ENCODE measurements around the gene RAB11FIP5. TPM values are rescaled to one million over a fixed set of nuclear protein-coding genes. Genes with fewer than 3 reads are reported as not detected.
"Not testable (repeated sequence)": the region's sequence is repeated elsewhere in the genome, so short reads cannot be mapped to it uniquely, and the experiment has no call there.

The RAB11FIP5 gene
- total RNA-seq, 2 donors from 2014 or later = 21.7 to 31.8 TPM

DNA sequence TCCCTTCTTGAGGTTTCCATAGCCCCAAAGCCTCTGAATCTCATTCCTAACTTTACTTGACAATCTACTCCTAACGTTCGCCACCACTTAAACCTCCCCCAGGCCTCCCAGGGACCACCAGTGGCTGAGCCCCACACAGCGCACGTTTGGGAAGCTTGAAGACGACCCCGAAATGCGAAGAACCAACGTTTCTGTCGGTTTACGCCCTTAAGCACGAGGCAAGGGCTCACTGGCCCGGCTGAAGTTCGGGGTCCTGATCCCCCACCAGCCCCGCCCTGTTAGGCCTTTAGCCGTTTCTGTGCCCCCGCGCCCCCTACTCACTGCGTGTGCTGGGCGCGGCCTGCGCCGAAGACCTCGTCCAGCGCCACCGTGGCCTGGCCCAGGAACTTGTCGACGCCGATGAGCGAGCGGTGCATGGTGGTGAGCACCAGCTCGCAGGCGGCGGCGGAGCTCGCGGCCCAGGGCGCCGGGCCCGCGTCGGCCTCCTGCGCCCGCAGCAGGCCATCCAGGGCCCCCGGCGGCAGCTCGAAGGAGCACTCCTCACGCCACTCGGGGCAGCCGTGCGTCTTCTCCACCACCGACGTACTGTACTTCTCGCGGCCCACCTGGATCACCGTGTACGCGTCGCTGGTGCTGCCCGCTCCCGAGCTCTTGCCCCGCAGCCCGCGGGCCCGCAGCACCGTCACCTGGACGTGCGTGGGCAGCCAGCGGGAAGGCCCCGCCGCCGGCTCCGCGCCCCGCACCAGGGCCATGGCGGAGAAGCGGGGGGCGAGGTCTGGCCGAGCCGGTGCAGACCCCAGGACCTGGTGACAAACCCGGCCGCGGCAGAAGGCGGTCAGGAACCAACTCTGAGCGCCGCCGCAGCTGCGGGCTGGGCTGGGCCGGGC lies 479 bp downstream of the RAB11FIP5 start:
- ATAC-seq (peak; percentile 41 to 55), DNase-seq (peak; percentile 39)
- intact Hi-C loops (cut with DNase I) = loop anchor here in 1 of 2 donors (2.0 kb wide), 1 partner anchor 41 kb away; the partner anchor contains the start of gene SFXN5

DNA sequence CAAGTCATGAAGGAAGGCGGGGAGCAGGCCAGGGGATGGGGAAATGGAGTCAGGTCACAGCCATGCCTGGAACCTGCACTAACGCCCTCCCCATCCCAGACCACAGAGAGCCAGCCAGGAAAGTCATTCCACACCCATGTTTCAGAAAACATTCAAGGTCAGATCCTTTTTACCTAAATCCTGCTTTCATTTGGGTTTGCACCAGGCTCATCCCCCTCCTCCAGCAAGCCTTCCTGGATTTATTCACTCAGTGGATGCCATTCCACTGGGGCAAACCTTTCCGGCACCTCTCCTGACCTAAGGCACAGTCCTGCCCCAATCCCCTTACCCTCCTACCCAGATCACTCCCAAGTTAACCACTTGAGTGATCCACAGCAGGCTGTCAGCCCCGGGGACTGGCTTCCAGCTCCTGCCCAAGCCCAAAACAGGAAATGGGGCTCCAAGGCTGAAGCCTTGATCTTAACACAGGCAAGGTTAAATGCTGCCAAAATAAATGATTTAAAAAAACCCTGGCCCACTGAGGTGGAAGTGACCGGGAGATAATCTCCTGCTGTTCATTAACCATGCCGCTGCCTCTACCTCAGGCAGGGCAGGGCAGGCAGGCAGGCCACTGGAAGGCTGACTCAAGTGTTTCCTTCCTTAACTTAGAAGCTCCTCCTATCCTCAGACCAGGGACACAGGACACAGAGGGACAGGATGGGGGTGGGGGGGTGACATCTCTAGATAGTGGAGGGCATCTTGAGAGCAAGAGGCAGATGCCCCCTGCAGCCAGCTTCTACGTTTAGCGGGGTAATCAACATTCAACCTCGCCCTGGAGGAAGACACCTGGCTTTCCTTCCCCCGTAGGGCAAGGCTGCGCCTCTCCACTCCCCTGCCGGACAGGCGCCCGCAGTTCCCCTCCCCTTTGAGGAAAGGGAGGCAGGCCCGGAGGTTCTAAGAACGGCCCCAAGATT lies 1.4 kb downstream of the RAB11FIP5 start:
- intact Hi-C loops (cut with DNase I) = loop anchor here in 1 of 2 donors (2.0 kb wide), 1 partner anchor 41 kb away; the partner anchor contains the start of gene SFXN5
- ATAC-seq (peak; percentile 21 to 40), DNase-seq (peak; percentile 64)

- ATAC-seq (no peak), DNase-seq (no peak)
- intact Hi-C loops (cut with DNase I) = no loop called here
Observed at GRCh38 chr2:73110168-73111072, 2.3 kb downstream of the RAB11FIP5 start.

DNA sequence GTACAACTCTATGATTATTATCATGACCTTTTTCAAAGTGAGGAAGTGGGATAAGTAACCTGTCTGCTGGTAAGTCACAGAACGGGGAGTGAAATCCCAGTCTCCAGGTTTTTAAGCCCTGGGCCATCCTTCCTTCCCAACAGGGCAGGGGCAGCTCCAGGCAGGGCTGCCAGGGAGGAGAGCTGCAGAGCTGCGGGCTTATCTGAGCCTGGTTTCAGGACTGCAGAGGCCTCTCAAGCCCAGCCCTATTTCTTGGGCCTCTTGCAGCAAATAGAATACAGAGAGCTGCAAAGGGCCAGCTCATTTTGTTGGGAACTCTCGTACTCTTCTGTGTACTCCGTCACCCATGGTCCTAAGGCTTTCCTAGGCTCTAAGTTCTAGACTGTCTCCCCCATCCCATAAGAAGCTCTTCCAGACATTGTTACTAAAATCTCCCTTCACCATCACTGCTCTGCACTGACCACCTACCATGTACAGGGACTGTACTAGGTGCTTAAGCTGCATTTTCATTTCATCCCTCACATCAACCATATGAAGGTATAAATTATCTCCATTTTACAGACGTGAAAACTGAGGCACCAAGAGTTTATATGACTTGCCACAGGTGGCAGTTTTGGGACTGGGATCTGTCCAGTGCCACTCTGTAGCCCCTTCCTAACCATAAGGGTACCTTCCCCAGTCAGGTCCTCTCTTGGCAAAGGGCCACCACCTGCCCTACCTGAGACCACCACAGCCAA lies 3.1 kb downstream of the RAB11FIP5 start:
- intact Hi-C loops (cut with DNase I) = no loop called here
- no peak for DNase-seq
- no peak for ATAC-seq

DNA sequence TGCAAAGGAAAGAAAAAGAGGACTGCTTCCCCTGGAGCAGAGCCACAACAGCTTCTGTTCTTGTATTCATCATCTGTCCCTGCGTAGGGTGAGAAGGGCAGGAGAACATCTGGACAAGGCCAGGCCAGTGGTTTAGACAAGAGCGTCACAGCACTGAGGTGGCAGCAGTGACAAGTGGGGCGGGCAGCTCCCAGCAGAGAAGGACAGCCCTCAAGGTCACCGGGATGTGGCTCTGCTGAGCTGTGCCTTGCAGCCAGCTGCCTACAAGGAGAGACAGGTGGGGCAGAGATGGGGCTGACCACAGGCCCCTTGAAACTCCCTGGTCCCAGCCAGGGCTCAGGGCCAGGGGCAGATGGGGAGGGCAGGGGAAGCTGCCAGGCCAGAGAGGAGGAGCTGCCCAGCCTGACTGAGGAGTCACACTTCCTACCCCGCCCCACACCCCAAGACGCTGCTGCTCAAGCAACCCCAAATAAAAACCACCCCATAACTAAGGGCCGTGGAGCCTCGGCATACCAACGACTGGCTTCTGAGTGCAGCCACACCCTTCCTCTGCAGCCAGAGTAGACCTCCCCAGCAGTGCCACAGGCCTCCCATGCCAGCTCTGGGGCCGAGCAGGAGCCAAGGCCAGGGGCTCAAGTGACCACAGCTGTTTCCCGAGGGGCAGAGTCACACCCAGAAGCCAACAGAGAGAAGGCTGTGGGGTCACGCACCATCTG lies 5.4 kb downstream of the RAB11FIP5 start:
- DNase-seq = peak; percentile 40
- intact Hi-C loops (cut with DNase I) = no loop called here
- ATAC-seq = peak; percentile 46 to 52

DNA sequence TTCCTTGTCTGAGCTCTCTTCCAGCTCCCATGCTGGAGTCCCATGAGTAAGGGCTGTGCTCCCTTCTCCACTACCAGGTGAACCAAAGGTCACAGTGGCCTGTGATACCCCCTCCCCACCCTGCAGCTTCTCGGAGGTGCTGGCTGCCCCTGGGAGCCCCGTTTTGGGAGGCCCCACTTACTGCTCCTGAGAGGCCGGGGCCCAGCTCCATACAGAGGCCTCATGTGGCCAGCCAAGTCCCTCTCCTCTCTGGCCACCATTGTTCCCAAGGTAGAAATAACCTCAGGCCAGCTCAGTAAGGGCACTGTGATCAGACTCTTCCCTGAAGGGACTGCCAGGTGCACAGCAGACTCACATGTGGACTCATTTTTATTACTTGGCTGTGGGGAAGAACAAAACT lies 6.0 kb downstream of the RAB11FIP5 start:
- DNase-seq = no peak
- ATAC-seq = no peak
- intact Hi-C loops (cut with DNase I) = no loop called here

DNA sequence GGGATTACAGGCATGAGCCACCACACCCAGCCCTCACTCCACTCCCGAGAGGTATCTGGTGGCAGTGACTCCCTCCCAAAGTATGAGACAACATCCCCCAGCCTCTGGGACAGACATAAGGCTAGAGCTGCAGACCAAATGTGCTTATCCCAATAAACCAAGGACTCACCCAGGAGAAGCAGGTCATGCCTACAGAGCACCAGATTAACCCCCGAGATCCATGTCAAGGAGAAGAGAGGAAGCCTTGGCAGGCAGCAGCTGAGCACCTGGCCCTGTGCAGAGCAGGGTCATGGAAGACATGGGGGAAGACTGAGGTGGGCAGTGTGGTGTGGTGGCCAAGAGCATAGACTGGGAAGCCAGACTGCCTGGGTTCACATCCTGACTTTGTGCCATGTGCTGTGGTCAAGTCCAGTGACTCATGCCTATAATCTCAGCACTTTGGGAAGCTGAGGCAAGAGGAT lies 7.2 kb downstream of the RAB11FIP5 start:
- intact Hi-C loops (cut with DNase I) = no loop called here
- DNase-seq = no peak
- no peak for ATAC-seq

- intact Hi-C loops (cut with DNase I) = no loop called here
- DNase-seq = no peak
- no peak for ATAC-seq
Observed at GRCh38 chr2:73104933-73105332, 7.8 kb downstream of the RAB11FIP5 start.

GRCh38 chr2:73103018-73103542 lies 9.7 kb downstream of the RAB11FIP5 start:
- ATAC-seq = no peak
- DNase-seq = no peak
- intact Hi-C loops (cut with DNase I) = no loop called here

GRCh38 chr2:73101626-73102256 lies 11.0 kb downstream of the RAB11FIP5 start:
- ATAC-seq (no peak), DNase-seq (no peak)
- intact Hi-C loops (cut with DNase I) = no loop called here

DNA sequence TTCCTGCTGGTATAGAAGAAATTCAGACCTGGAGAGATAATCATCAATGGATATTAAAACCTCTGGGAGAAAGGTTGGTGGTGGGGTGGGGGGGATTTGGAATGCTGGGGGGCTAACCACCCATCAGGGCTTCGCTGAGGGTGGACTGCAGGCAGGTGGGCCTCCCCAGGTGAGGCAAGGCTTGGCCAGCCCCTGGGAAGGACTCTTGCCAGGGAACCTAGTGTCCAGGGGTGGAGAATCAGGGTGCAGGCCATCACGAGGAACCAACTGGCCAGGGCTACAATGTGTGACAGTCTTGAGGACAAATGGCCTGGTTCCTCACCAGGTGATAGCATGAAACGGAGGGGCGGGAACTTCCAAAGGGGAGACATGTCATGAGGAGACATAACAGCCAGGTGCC lies 11.8 kb downstream of the RAB11FIP5 start:
- intact Hi-C loops (cut with DNase I) = no loop called here
- DNase-seq = no peak
- no peak for ATAC-seq

GRCh38 chr2:73099486-73099885 lies 13.3 kb downstream of the RAB11FIP5 start:
- DNase-seq = no peak
- intact Hi-C loops (cut with DNase I) = no loop called here
- ATAC-seq = no peak

GRCh38 chr2:73095910-73096309 lies 16.8 kb downstream of the RAB11FIP5 start:
- intact Hi-C loops (cut with DNase I) = no loop called here
- no peak for ATAC-seq
- DNase-seq = no peak

DNA sequence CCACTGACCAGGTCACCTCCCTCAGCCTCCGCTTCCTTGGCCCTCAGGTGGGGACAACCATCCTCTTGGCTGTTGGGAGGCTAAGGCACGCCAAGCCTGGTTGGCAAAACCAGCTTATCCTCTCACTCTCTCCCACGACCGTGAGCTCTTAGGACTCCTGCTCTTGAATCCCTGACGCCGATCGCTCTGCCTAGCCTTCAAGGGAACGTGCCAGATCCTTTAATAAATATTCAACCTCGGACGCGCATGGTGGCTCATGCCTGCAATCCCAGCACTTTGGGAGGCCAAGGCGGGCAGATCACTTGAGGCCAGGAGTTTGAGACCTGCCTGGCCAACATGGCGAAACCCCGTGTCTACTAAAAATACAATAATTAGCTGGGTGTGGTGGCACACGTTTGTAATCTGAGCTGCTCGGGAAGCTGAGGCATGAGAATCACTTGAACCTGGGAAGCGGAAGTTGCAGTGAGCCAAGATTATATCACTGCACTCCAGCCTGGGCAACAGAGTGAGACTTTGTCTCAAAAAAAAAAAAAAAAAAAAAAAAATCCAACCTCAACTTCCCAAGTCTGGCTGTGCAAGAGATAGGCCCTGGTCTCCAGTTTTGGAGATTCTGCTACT lies 19.0 kb downstream of the RAB11FIP5 start:
- DNase-seq; ATAC-seq; intact Hi-C loops (cut with DNase I): not testable (repeated sequence)

DNA sequence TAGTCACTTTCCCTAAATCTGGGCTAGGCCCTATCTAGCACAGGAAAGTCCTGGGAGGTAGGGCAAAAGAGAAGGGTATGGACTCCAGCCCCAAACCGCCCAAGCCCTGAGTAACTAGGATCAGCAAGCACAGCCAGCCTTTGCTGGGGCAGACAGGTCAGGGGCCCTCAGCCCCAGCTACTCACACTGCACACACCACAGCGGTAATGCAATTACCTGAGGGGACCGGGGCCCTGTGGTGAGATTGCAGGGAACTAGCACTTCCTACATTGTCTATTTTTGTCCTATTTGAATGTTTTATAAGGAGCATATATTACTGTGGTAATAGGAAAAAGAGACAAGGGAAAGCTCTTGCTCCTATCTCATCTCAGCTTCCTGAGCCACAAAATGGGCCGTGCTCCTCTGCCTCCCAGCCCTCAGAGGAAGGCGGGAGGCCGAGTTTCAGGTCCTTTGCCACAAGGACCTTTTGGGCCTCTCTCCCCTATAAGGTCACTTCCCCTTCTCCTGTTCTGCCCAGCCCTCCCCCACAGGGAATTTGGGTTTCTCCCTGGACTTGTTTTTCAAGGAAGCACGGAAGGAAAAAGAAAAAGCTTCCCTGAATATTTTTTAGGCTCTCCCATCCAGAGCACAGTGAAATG lies 20.5 kb downstream of the RAB11FIP5 start:
- intact Hi-C loops (cut with DNase I) = no loop called here
- ATAC-seq (no peak), DNase-seq (no peak)

DNA sequence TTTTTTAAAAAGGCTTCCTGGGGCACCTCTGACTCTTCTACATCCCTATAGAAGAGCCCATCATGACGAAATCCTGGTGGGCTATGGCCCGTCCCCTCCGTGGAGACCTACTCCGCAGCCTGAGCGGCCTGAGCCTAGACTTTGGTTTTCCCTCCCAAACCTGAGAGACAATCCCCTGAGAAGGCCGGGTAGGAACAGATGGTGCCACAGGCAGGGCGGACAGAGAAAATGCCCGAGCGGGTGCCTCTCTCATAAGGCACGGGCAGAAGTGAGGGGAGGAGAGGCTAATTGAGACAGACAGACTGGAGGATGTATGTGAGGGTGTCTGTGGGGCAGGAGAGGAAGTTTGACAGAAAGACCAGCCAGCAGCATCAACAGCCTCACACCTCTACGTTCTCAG lies 21.1 kb downstream of the RAB11FIP5 start:
- ATAC-seq (no peak), DNase-seq (no peak)
- intact Hi-C loops (cut with DNase I) = no loop called here
